ENCODE data around the gene GPX6.

GPX6 gene, protein sequence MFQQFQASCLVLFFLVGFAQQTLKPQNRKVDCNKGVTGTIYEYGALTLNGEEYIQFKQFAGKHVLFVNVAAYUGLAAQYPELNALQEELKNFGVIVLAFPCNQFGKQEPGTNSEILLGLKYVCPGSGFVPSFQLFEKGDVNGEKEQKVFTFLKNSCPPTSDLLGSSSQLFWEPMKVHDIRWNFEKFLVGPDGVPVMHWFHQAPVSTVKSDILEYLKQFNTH

DNA sequence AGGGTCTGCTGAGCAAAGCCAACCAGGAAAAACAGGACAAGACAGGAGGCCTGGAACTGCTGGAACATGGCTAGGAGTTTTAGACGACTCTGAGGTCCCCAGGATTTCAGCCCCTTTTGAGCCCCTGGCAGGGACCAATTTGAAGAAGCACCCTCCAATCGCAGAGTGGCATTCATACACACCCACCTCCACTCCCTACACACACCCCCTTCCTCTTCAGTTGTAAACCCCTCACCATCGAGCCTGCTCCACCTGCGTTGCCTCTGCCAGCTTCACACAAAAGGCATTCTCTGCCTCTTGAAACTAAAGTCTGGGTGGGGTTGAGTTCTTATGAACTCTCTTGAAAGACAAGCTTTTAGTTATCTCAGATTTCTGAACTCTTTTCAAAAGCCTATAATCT lies at the start of gene GPX6:
Gene GPX6 (minus strand): TSS at position 118 of the 400 bp plus-strand sequence. CDS start 50 bp downstream, at position 68.
- Histone ChIP-seq H3K4me3 (ENCODE audit: insufficient read depth, low read length, poor library complexity, severe bottlenecking) (no peak within 1 kb of the TSS), H3K9me2 (replicated peaks; ENCODE audit: insufficient read depth, low read length) (no peaks in the 10 kb centered on the region), H3K27me3 (ENCODE audit: low read length) (no peaks in the 10 kb centered on the region), H3K4me2 (ENCODE audit: low read depth, low read length, poor library complexity, severe bottlenecking) (no peak within 1 kb of the TSS), H3K36me3 (ENCODE audit: low read length) (no peaks in the 10 kb centered on the region), H3K9ac (ENCODE audit: low read length) (no peak within 1 kb of the TSS), H3K9me3 (ENCODE audit: insufficient read depth, low read length) (no peaks in the 10 kb centered on the region), H2AFZ (ENCODE audit: low read depth, low read length, severe bottlenecking) (no peak within 1 kb of the TSS), H3F3A (ENCODE audit: insufficient read depth) (no peaks in the 10 kb centered on the region), H3K27ac (ENCODE audit: low read depth, low read length) (no peak within 1 kb of the TSS), H3K79me2 (ENCODE audit: insufficient read depth, low read length) (no peaks in the 10 kb centered on the region), H4K20me1 (ENCODE audit: low read depth, low read length) (no peaks in the 10 kb centered on the region)
- TF ChIP-seq, protein P1, sequence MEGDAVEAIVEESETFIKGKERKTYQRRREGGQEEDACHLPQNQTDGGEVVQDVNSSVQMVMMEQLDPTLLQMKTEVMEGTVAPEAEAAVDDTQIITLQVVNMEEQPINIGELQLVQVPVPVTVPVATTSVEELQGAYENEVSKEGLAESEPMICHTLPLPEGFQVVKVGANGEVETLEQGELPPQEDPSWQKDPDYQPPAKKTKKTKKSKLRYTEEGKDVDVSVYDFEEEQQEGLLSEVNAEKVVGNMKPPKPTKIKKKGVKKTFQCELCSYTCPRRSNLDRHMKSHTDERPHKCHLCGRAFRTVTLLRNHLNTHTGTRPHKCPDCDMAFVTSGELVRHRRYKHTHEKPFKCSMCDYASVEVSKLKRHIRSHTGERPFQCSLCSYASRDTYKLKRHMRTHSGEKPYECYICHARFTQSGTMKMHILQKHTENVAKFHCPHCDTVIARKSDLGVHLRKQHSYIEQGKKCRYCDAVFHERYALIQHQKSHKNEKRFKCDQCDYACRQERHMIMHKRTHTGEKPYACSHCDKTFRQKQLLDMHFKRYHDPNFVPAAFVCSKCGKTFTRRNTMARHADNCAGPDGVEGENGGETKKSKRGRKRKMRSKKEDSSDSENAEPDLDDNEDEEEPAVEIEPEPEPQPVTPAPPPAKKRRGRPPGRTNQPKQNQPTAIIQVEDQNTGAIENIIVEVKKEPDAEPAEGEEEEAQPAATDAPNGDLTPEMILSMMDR (IDR thresholded peaks at IDR 0.05; ENCODE audit: insufficient read depth, low read length, poor library complexity, severe bottlenecking), result no peak
- no peak for TF ChIP-seq EZH2phosphoT487 (conservative IDR thresholded peaks at IDR 0.05; ENCODE audit: low read length)

DNA sequence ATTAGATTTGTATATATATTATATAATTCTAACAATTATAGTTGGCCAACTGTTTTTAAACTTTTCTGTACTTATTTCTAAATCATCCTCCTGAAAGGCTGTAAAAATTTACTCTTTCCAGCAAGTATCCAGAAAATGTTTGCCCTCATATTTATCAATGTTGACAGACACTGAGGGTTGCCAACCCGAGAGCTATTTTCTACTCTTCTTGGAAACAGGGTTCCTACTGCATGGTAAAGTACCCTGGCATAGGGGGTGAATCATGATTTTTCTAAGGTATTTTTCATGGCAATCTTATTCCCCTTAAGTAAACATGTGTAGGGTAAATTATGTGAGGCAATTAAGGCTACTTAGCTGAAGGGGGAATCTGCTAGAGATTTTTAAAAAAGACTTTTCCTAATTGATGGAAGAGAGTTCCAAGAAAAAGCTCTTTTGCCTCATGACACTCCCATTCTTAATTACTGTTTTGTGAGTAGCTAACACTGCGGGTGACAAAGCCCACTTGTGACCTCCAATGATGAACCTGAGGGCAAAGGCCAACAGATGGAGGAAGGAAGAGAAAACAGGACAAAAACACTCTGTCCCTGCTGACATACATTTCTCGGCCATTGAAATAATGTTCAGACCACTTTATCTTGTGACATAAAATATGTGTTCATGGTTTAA lies 48.0 kb upstream of the GPX6 start:
- Histone ChIP-seq H3K27ac (ENCODE audit: low read depth, low read length) (no peak overlapping the region), H3K9ac (ENCODE audit: low read length) (no peak overlapping the region), H3K79me2 (ENCODE audit: insufficient read depth, low read length) (no peaks in the 10 kb centered on the region), H3F3A (ENCODE audit: insufficient read depth) (no peaks in the 10 kb centered on the region), H3K4me3 (ENCODE audit: insufficient read depth, low read length, poor library complexity, severe bottlenecking) (no peak overlapping the region), H3K36me3 (ENCODE audit: low read length) (no peaks in the 10 kb centered on the region), H3K9me3 (ENCODE audit: insufficient read depth, low read length) (peaks cover 18% of the 10 kb centered on the region), H3K4me2 (ENCODE audit: low read depth, low read length, poor library complexity, severe bottlenecking) (no peak overlapping the region), H3K9me2 (replicated peaks; ENCODE audit: insufficient read depth, low read length) (no peaks in the 10 kb centered on the region), H2AFZ (ENCODE audit: low read depth, low read length, severe bottlenecking) (no peak overlapping the region), H3K27me3 (ENCODE audit: low read length) (0 out of 2 replicates have a peak, but pooled peaks cover 3% of the 10 kb centered on the region), H4K20me1 (ENCODE audit: low read depth, low read length) (no peaks in the 10 kb centered on the region)
- no peak for TF ChIP-seq EZH2phosphoT487 (conservative IDR thresholded peaks at IDR 0.05; ENCODE audit: low read length)
- TF ChIP-seq, protein P1 (IDR thresholded peaks at IDR 0.05; ENCODE audit: insufficient read depth, low read length, poor library complexity, severe bottlenecking), result no peak

DNA sequence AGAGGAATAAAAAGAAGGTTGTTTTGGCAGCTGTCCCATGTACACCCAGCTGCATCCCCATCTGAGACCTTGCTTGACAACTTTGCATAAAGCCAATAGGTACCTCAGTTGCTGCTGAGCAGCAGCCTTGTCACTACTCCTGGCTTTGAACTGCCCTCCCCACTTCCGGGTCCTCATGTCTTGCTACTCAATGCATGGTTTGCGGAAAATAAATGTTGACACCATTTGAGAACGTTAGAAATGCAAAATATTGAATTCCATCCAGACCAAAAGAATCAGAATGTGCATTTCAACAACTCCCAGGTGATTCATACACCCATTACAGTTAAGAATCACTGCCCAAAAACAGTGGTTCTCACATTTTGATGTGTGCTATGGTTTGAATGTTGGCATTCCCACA lies 43.0 kb upstream of the GPX6 start:
- H3K36me3 ChIP-seq (ENCODE audit: low read length), result no peaks in the 10 kb centered on the region
- no peak overlapping the region for H3K27ac ChIP-seq (ENCODE audit: low read depth, low read length)
- no peak overlapping the region for H3K4me2 ChIP-seq (ENCODE audit: low read depth, low read length, poor library complexity, severe bottlenecking)
- H3K27me3 ChIP-seq (ENCODE audit: low read length), result 0 out of 2 replicates have a peak, but pooled peaks cover 3% of the 10 kb centered on the region
- H2AFZ ChIP-seq (ENCODE audit: low read depth, low read length, severe bottlenecking), result no peak overlapping the region
- H3K79me2 ChIP-seq (ENCODE audit: insufficient read depth, low read length), result no peaks in the 10 kb centered on the region
- H4K20me1 ChIP-seq (ENCODE audit: low read depth, low read length), result no peaks in the 10 kb centered on the region; the same call in 1 of the 2 replicates
- no peak overlapping the region for H3K9ac ChIP-seq (ENCODE audit: low read length)
- no peaks in the 10 kb centered on the region for H3K9me2 ChIP-seq (replicated peaks; ENCODE audit: insufficient read depth, low read length)
- TF ChIP-seq, protein P1 (IDR thresholded peaks at IDR 0.05; ENCODE audit: insufficient read depth, low read length, poor library complexity, severe bottlenecking), result no peak
- TF ChIP-seq EZH2phosphoT487 (conservative IDR thresholded peaks at IDR 0.05; ENCODE audit: low read length), result no peak
- H3K9me3 ChIP-seq (ENCODE audit: insufficient read depth, low read length), result no peaks in the 10 kb centered on the region
- H3K4me3 ChIP-seq (ENCODE audit: insufficient read depth, low read length, poor library complexity, severe bottlenecking), result no peak overlapping the region
- H3F3A ChIP-seq (ENCODE audit: insufficient read depth), result no peaks in the 10 kb centered on the region
